ENCODE results near the gene ALKBH3.

- TF ChIP-seq RCOR1 (IDR thresholded peaks at IDR 0.05; ENCODE audit: low read length): no peak
- TF ChIP-seq RAD21 (IDR thresholded peaks at IDR 0.05; ENCODE audit: low read length): no peak
- TF ChIP-seq, protein P1, sequence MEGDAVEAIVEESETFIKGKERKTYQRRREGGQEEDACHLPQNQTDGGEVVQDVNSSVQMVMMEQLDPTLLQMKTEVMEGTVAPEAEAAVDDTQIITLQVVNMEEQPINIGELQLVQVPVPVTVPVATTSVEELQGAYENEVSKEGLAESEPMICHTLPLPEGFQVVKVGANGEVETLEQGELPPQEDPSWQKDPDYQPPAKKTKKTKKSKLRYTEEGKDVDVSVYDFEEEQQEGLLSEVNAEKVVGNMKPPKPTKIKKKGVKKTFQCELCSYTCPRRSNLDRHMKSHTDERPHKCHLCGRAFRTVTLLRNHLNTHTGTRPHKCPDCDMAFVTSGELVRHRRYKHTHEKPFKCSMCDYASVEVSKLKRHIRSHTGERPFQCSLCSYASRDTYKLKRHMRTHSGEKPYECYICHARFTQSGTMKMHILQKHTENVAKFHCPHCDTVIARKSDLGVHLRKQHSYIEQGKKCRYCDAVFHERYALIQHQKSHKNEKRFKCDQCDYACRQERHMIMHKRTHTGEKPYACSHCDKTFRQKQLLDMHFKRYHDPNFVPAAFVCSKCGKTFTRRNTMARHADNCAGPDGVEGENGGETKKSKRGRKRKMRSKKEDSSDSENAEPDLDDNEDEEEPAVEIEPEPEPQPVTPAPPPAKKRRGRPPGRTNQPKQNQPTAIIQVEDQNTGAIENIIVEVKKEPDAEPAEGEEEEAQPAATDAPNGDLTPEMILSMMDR (IDR thresholded peaks at IDR 0.05): no peak
- no peak for TF ChIP-seq ZBTB33 (IDR thresholded peaks at IDR 0.05; ENCODE audit: borderline replicate concordance, low read depth)
- TF ChIP-seq MEF2A (IDR thresholded peaks at IDR 0.05; ENCODE audit: borderline replicate concordance, low read depth): no peak
- TF ChIP-seq FOXM1 (IDR thresholded peaks at IDR 0.05; ENCODE audit: low read depth): no peak
- TF ChIP-seq YY1 (IDR thresholded peaks at IDR 0.05; ENCODE audit: low read depth): no peak
- no peak for TF ChIP-seq RFX5 (IDR thresholded peaks at IDR 0.05; ENCODE audit: low read length)
Observed at GRCh38 chr11:43967661-43968060, 87.0 kb downstream of the ALKBH3 start.

Measured in SK-N-SH (cell line).